Gastroesophageal sphincter (tissue), 4 donors: Measurements from ENCODE around the gene LIMA1. TPM values are rescaled to one million over a fixed set of nuclear protein-coding genes. Genes with fewer than 3 reads are reported as not detected.
A peak's percentile ranks its signal among the peaks of the same experiment; 100 is the strongest.

Source experiments
- ATAC-seq: fragments of 150-250 bp; one replicate; pipeline ENCODE4 v1.9.1; 2016; ENCODE audit warnings: mild to moderate bottlenecking, moderate library complexity
- H3K27ac ChIP-seq, 4 donors: fragments of 200-600 bp; sonication (generic) in 3 of 4; 1 replicate in 3 of 4; 2 replicates in 1 of 4; pipeline ENCODE4 v1.5.1; 2016 to 2019
- H3K27me3 ChIP-seq: fragments of 200-600 bp; sonication (generic); one replicate; pipeline ENCODE4 v1.5.1; 2019
- H3K36me3 ChIP-seq, 2 donors: fragments of 200-600 bp; sonication (generic); one replicate each; pipeline ENCODE4 v1.5.1; 2019; ENCODE audit warnings: control low read depth in 1 of 2
- H3K4me1 ChIP-seq, 3 donors: fragments of 200-600 bp; sonication (generic); 1 replicate in 2 of 3; 2 replicates in 1 of 3; pipeline ENCODE4 v1.5.1; 2016 to 2019; ENCODE audit warnings: control low read depth in 2 of 3
- H3K4me3 ChIP-seq, 2 donors: fragments of 200-600 bp; sonication (generic); one replicate each; pipeline ENCODE4 v1.5.1; 2019; ENCODE audit warnings: mild to moderate bottlenecking in 1 of 2, moderate library complexity in 1 of 2
- H3K9me3 ChIP-seq, 3 donors: fragments of 200-600 bp; sonication (generic); one replicate each; pipeline ENCODE4 v1.5.1; 2017 to 2019; ENCODE audit warnings: control low read depth in 2 of 3
- CTCF ChIP-seq, 4 experiments: fragments of 200-600 bp in 2 of 4; fragments of 450-650 bp in 2 of 4; sonication (generic) in 1 of 4; IDR thresholded peaks; one replicate each; pipeline ENCODE4 v1.5.1; 2017 to 2019; ENCODE audit warnings: antibody characterized with exemption in 4 of 4, mild to moderate bottlenecking in 2 of 4, moderate library complexity in 2 of 4
- EP300 ChIP-seq: sonication (generic); formaldehyde crosslinking; IDR thresholded peaks from one replicate; pipeline ENCODE4 v1.6.1; 2017; ENCODE audit warnings: antibody characterized with exemption, mild to moderate bottlenecking
- POLR2A ChIP-seq, 2 donors: fragments of 450-650 bp; IDR thresholded peaks; one replicate each; pipeline ENCODE4 v1.6.1; 2017; ENCODE audit warnings: antibody characterized with exemption in 2 of 2, mild to moderate bottlenecking in 2 of 2, moderate library complexity in 1 of 2
- POLR2AphosphoS5 ChIP-seq: sonication (generic); formaldehyde crosslinking; IDR thresholded peaks from one replicate; pipeline ENCODE4 v1.6.1; 2017; ENCODE audit warnings: antibody characterized with exemption
- WGBS, 2 donors: methylation state at CpG; one replicate each; pipeline ENCODE4 v1.1.5; 2018; ENCODE audit warnings: low coverage in 1 of 2; 5-methylcytosine and 5-hydroxymethylcytosine counted together
- total RNA-seq, 4 donors: library from RNA; depleted of rRNA; stranded (reverse); fragments of >200 nt; gene quantifications; one replicate each; pipeline ENCODE4 v1.1.0, GENCODE V29; 2016

The LIMA1 gene
- total RNA-seq, 4 donors from 2014 or later = 27.6 to 91.3 (median 64.6) TPM

- Histone ChIP-seq H3K4me3 (no peak overlapping the region), H3K9me3 (no peaks in the 10 kb centered on the region), H3K27ac (no peak overlapping the region), H3K27me3 (no peaks in the 10 kb centered on the region), H3K4me1 (peaks cover 0 to 18% (median 6%) of the 10 kb centered on the region in 3 donors), H3K36me3 (peaks cover 0 to 55% of the 10 kb centered on the region in 2 donors)
- TF ChIP-seq POLR2AphosphoS5 = no peak
- no peak for TF ChIP-seq POLR2A (IDR thresholded peaks at IDR 0.05)
- WGBS, 2 donors = 79 to 93% methylated on average over 3 of the region's 4 CpGs
- no peak for ATAC-seq
These were observed 101.6 kb downstream of the LIMA1 start for GRCh38 chr12:50181691-50182090.

GRCh38 chr12:50175716-50176026 lies 107.6 kb downstream of the LIMA1 start:
- Histone ChIP-seq H3K27ac (no peak overlapping the region), H3K9me3 (no peaks in the 10 kb centered on the region), H3K4me3 (no peak overlapping the region), H3K4me1 (peaks cover 0 to 6% (median 0%) of the 10 kb centered on the region in 3 donors), H3K27me3 (no peaks in the 10 kb centered on the region), H3K36me3 (peaks cover 0 to 48% of the 10 kb centered on the region in 2 donors)
- no peak for ATAC-seq
- 0 to 17% methylated on average over 1 of the region's 1 CpG for WGBS, 2 donors
- TF ChIP-seq CTCF (IDR thresholded peaks at IDR 0.05) (no peak), EP300 (no peak), POLR2A (IDR thresholded peaks at IDR 0.05) (no peak), POLR2AphosphoS5 (no peak)

GRCh38 chr12:50174971-50175715 lies 108.2 kb downstream of the LIMA1 start:
- peaks cover 0 to 6% (median 0%) of the 10 kb centered on the region in 3 donors for H3K4me1 ChIP-seq
- peak in 3 of 4 experiments; percentile 74 to 83 (median 78) for TF ChIP-seq CTCF (IDR thresholded peaks at IDR 0.05)
- TF ChIP-seq POLR2AphosphoS5 = no peak
- no peak for ATAC-seq
- 21 to 59% methylated on average over 4 to 6 of the region's 16 CpGs for WGBS, 2 donors
- no peak overlapping the region for H3K4me3 ChIP-seq
- peak overlapping the region in 1 of 4 donors; percentile 31 for H3K27ac ChIP-seq
- peaks cover 0 to 43% of the 10 kb centered on the region in 2 donors for H3K36me3 ChIP-seq
- no peaks in the 10 kb centered on the region for H3K27me3 ChIP-seq
- no peaks in the 10 kb centered on the region for H3K9me3 ChIP-seq

GRCh38 chr12:50167049-50167828 lies 116.1 kb downstream of the LIMA1 start, which contains the start of gene CERS5:
CERS5 (minus strand) TSS chr12:50167369; CDS start chr12:50167297, 72 bp downstream.
- H3K27ac ChIP-seq = peak within 1 kb of the TSS; percentile 81 to 96 (median 94)
- H3K36me3 ChIP-seq = no peaks in the 10 kb centered on the region
- TF ChIP-seq EP300 (no peak), POLR2AphosphoS5 (peak; percentile 73), POLR2A (IDR thresholded peaks at IDR 0.05) (peak; percentile 79), CTCF (IDR thresholded peaks at IDR 0.05) (peak in 3 of 4 experiments; percentile 21 to 59 (median 47))
- 1% methylated on average over 19 to 21 of the region's 70 CpGs for WGBS, 2 donors
- peak; percentile 100 for ATAC-seq
- peak within 1 kb of the TSS; percentile 77 to 97 for H3K4me3 ChIP-seq
- peaks cover 0 to 47% (median 5%) of the 10 kb centered on the region in 3 donors for H3K4me1 ChIP-seq
- no peaks in the 10 kb centered on the region for H3K27me3 ChIP-seq
- H3K9me3 ChIP-seq = no peaks in the 10 kb centered on the region

GRCh38 chr12:50166799-50167048 lies 116.6 kb downstream of the LIMA1 start:
- ATAC-seq = no peak
- H3K36me3 ChIP-seq = no peaks in the 10 kb centered on the region
- H3K4me1 ChIP-seq = peaks cover 0 to 52% (median 5%) of the 10 kb centered on the region in 3 donors
- no peak for TF ChIP-seq EP300
- no peak for TF ChIP-seq CTCF (IDR thresholded peaks at IDR 0.05)
- no peak for TF ChIP-seq POLR2AphosphoS5
- TF ChIP-seq POLR2A (IDR thresholded peaks at IDR 0.05) = no peak
- peak overlapping the region; percentile 77 to 97 for H3K4me3 ChIP-seq
- H3K27me3 ChIP-seq = no peaks in the 10 kb centered on the region
- peak overlapping the region; percentile 81 to 96 (median 94) for H3K27ac ChIP-seq
- 0% methylated on average over 1 of the region's 12 CpGs; no CpG with 5 or more reads in 1 of the 2 donors for WGBS, 2 donors
- no peaks in the 10 kb centered on the region for H3K9me3 ChIP-seq
